Activated CD8-positive, alpha-beta memory T cell treated with anti-CD3 and anti-CD28 coated beads for 48 hours (primary cell): ENCODE results near the gene C20orf144.

Source experiments
- DNase-seq, 3 experiments: peaks; one replicate each; pipeline ENCODE4 v3.0.0-alpha.2; 2020; ENCODE audit warnings: low read depth in 2 of 3, low spot score in 2 of 3

The C20orf144 gene

GRCh38 chr20:33664085-33664761 is 2.1 kb downstream of the C20orf144 start:
- no peak for DNase-seq

- DNase-seq = no peak
These were observed 2.6 kb downstream of the C20orf144 start for GRCh38 chr20:33664762-33665144.

DNA sequence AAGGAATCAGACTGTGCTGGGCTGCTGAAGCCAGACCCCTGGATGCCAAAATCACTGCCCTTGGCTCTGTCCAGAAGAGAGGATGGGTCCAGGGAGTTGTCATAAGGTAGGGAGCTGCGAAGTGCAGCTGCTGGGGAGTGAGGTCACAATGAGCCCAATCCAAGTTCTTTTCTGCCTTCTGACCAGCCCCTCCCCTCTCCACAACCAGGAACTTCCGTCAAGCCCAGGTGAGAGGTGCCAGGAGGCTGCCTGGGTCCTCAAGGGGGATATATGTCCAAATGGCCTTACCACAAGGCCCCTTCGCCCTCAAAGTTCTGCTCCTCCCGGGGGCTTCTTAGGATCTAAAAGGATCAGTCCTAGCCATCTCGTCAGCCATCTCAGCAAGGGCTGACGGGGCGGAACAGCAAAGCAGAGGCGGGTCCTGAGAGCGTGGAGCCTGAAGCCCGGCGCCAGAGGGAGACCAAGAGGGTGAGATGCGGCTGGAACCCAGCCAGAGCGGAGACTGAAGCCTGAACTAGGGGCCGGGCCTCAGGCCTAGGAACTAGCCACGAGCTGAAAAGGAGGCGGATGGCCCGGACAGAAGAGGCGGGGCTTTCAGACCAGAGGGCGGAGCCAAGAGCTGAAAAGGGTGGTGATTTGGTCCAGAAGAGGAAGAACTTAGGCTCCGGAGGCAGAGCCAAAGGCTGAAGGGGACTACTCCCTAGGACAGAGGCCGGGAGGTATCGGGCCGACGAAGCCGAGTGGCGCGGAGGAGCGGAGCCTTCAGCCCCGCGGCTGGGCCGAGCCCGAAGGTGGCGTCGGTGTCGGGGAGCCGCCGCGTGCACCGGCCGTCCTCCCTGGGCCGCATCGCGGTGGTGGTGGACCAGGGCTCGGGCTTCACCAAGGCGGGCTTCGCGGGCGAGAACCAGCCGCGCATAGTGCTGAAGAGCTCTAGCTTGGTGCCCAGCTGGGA is 4.4 kb downstream of the C20orf144 start, which contains the start of gene ACTL10:
TSS of gene ACTL10 (plus strand) at position 651 of the 952 bp plus-strand sequence. CDS start 555 bp downstream, outside the sequence.
- peak; percentile 62 to 83 (median 72) for DNase-seq

GRCh38 chr20:33667245-33667675 is 5.1 kb downstream of the C20orf144 start:
- peak in 1 of 3 experiments; percentile 34 for DNase-seq

DNA sequence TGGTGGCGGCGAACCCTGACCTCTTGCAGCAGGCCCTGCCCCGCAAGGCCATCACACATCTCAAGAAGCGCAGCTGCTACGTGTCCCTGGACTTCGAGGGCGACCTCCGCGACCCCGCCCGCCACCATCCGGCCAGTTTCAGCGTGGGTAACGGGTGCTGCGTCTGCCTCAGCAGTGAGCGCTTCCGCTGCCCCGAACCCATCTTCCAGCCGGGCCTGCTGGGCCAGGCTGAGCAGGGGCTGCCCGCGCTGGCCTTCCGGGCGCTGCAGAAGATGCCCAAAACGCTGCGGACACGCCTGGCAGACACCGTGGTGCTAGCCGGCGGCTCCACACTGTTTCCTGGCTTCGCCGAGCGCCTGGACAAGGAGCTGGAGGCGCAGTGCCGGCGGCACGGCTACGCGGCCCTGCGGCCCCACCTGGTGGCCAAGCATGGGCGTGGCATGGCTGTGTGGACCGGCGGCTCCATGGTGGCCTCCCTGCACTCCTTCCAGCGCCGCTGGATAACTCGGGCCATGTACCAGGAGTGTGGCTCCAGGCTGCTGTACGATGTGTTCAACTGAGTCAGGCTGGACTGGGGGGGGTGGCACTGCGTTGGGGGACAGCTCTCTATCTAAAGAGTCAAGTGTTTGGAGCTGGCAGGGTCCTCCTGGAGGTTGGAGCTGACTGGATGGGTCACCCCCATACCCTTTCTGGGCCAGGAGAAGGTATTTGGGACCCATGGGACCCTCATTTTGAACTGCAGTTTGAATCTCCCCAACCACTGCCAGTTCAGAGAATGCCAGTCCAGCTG is 5.7 kb downstream of the C20orf144 start:
- peak in 2 of 3 experiments; percentile 64 to 65 for DNase-seq

DNA sequence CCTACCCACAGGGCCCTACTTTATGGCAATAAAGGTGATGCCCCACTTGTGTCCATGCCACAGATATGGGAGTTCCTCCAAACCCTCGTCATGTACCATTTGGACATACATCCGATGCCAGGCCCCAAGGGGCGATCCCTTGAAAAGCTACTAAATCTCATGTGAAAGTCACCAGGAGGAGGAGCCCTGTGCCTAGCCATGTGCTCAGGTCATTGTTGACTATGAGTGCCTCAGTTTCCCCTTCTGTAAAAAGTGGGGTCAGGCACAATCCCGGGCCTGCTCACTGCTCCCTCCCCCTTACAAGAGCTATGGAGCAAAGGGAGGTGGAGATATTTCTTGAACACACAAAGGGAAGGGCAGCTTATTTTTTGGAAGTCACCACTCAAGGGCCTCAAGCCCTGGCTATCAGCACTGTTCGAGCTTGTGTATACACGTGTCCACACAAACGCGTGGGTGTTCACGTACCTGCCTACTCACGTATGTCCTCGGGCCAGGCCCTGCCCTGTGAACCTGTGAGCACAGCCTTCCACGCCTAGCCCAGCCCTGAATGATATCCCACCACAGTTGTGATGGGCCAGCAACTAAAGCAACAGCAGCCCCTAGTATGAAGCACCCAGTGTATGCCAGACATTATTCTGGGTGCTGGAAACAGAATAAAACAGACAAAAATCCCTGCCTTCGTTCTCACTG is 6.5 kb downstream of the C20orf144 start:
- DNase-seq = no peak

DNA sequence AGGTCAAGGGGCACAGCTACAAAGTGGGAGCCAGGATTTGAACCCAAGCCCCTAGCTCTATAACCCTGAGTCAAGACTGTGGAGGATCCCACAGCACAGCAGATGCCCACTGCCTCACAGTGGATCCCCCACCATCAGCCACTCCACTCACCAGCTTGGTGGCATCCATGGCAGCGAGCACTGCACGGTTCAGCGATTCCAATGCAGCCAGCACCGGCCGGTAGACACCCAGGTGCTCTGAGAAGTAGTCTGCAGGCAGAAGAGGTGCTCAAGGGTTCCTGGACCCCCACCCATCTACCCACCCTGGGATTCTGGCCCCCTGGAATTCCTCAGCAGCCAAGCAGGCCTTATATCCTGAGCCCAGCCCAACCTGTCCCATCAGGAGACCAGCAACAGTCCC is 7.1 kb downstream of the C20orf144 start:
- no peak for DNase-seq

- DNase-seq = no peak
These were observed 7.9 kb downstream of the C20orf144 start for GRCh38 chr20:33669873-33670640.

GRCh38 chr20:33670715-33671499 is 8.8 kb downstream of the C20orf144 start:
- DNase-seq = no peak

GRCh38 chr20:33671573-33672288 is 9.6 kb downstream of the C20orf144 start:
- no peak for DNase-seq

DNA sequence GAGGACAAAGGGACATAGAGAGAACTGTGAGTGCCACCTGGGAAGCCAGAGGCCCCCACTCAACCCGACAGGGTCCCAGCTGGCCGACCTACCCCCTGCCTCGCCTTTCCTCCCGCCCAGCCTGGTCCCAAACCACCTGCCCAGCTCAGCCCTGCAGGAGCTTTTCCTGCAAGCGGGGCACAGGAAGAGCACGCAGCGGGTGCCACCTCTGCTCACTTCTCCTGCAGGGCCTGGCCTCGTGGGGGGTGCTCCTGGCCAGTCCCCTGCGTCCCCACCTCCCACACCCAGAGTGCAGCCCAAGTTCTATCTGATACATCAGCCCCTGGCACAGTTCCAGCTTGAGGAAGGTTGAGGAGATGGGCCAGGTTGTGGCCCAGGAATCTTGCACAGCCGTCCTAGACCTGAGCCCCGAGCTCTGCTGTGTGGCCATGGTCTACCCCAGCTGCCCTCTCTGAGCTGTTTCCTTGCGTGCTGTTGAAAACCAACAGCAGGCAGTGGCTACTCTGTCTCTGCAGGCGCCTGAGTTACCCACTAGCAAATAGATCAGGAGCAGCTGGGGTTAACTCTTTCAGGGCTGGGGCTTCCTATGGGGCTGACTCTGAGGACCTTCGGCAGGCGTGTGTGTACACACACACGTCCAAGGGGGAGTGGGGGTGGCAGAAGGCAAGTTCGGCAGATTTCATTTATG is 10.4 kb downstream of the C20orf144 start:
- DNase-seq = no peak

- no peak for DNase-seq
These were observed 10.9 kb downstream of the C20orf144 start for GRCh38 chr20:33673114-33673409.

GRCh38 chr20:33673410-33674293 is 11.5 kb downstream of the C20orf144 start:
- no peak for DNase-seq

DNA sequence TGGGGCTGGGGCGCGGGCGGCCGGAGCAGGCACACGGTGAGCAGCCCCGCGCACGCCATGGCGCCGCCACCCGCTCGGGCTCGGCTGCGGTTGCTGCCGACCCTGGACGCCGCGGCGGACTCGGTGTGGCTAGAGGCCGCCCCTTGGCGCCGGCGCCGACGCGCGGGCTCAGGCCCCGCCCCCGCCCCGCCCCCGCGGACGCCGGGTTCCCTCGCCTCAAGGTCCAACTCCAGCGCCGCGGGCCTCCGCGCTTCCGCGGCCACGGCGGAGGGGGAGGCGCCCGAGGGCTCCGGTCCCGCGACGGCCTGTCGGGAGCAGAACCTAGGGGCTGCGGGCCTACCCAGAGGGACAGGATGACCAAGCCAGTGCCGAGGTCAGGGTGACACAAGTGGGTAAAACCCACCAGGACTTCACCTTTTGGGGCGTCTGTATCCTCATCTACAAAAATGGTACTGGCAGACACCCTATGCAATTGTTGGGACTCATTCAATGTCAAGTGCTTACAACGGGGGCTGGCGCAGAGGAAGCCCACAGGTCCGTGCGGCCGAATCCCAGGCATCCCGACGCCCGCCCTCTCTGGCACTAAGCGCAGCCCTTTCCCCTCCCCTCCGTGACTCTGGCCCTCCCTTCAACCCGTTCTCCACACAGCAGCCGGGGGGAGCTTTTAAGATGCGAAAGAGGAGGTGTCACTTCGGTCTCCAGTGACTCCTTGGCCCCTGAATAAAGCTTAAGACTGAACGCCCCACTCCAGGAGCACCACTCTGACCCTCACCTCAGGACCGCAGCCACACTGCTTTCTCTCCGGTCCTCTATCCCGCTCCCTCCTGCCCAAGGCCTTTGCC is 12.4 kb downstream of the C20orf144 start, which contains the start of gene NECAB3:
TSS of gene NECAB3 (minus strand) at position 135 of the 842 bp plus-strand sequence. CDS start at position 59, 76 bp downstream.
- peak in 2 of 3 experiments; percentile 44 to 54 for DNase-seq

GRCh38 chr20:33675136-33675959 is 13.2 kb downstream of the C20orf144 start:
- no peak for DNase-seq
